Mononuclear cell (primary cell): Measurements from ENCODE around the gene RAB11FIP5. TPM values are rescaled to one million over a fixed set of nuclear protein-coding genes. Genes with fewer than 3 reads are reported as not detected.
"Not testable (repeated sequence)": the region's sequence is repeated elsewhere in the genome, so short reads cannot be mapped to it uniquely, and the experiment has no call there.

Source experiments
- H3K27me3 ChIP-seq: 2 replicates; pipeline ENCODE4 v1.6.0; 2011; ENCODE audit warnings: low read length, control low read depth; ENCODE audit not compliant: insufficient read depth
- H3K4me1 ChIP-seq: 2 replicates; pipeline ENCODE4 v1.5.1; 2011; ENCODE audit warnings: mild to moderate bottlenecking, low read length, control low read depth; ENCODE audit not compliant: insufficient read depth
- H3K4me3 ChIP-seq: 2 replicates; pipeline ENCODE4 v1.5.1; 2011; ENCODE audit warnings: mild to moderate bottlenecking, low read length, moderate library complexity
- H3K9me3 ChIP-seq: 2 replicates; pipeline ENCODE4 v1.5.1; 2011; ENCODE audit warnings: low read depth, mild to moderate bottlenecking, control low read depth, low read length
- total RNA-seq: library from RNA; depleted of rRNA; stranded (reverse); fragments of >200 nt; gene quantifications from one replicate; pipeline ENCODE4 v1.2.3, GENCODE V29; 2012

Gene RAB11FIP5
- 14.5 TPM for total RNA-seq

- H3K9me3 ChIP-seq: no peaks in the 10 kb centered on the region
- peaks cover 36% of the 10 kb centered on the region for H3K27me3 ChIP-seq
- H3K4me3 ChIP-seq: peak within 1 kb of the TSS; percentile 45
- peaks cover 15% of the 10 kb centered on the region for H3K4me1 ChIP-seq
Measured at GRCh38 chr2:73112913-73113854, at the start of gene RAB11FIP5. RAB11FIP5 (minus strand) TSS chr2:73112948; CDS start chr2:73112777, 171 bp downstream.

- Histone ChIP-seq H3K27me3 (peaks cover 16% of the 10 kb centered on the region), H3K9me3 (no peaks in the 10 kb centered on the region), H3K4me3 (no peak overlapping the region), H3K4me1 (no peaks in the 10 kb centered on the region)
Measured at GRCh38 chr2:73156539-73157124, 43.9 kb upstream of the RAB11FIP5 start.

GRCh38 chr2:73142937-73143336, 30.2 kb upstream of the RAB11FIP5 start:
- no peaks in the 10 kb centered on the region for H3K9me3 ChIP-seq
- no peaks in the 10 kb centered on the region for H3K4me1 ChIP-seq
- no peaks in the 10 kb centered on the region for H3K27me3 ChIP-seq
- H3K4me3 ChIP-seq: no peak overlapping the region

GRCh38 chr2:73141896-73142295, 29.1 kb upstream of the RAB11FIP5 start:
- Histone ChIP-seq H3K9me3 (no peaks in the 10 kb centered on the region), H3K27me3 (no peaks in the 10 kb centered on the region), H3K4me1 (no peaks in the 10 kb centered on the region), H3K4me3 (no peak overlapping the region)

GRCh38 chr2:73135236-73135635, 22.5 kb upstream of the RAB11FIP5 start:
- Histone ChIP-seq H3K4me1 (no peaks in the 10 kb centered on the region), H3K27me3 (no peaks in the 10 kb centered on the region), H3K4me3 (no peak overlapping the region), H3K9me3 (no peaks in the 10 kb centered on the region)

GRCh38 chr2:73134471-73134870, 21.7 kb upstream of the RAB11FIP5 start:
- Histone ChIP-seq H3K4me3 (no peak overlapping the region), H3K4me1 (no peaks in the 10 kb centered on the region), H3K9me3 (no peaks in the 10 kb centered on the region), H3K27me3 (peaks cover 2% of the 10 kb centered on the region)

- Histone ChIP-seq H3K9me3 (no peaks in the 10 kb centered on the region), H3K4me3 (no peak overlapping the region), H3K27me3 (peaks cover 3% of the 10 kb centered on the region)
Measured at GRCh38 chr2:73133566-73134197, 20.9 kb upstream of the RAB11FIP5 start.

GRCh38 chr2:73131807-73132206, 19.1 kb upstream of the RAB11FIP5 start:
- H3K4me3 ChIP-seq: no peak overlapping the region
- no peaks in the 10 kb centered on the region for H3K9me3 ChIP-seq
- no peaks in the 10 kb centered on the region for H3K4me1 ChIP-seq
- peaks cover 3% of the 10 kb centered on the region for H3K27me3 ChIP-seq

More at GRCh38 chr2:73133566-73134197, 20.9 kb upstream of the RAB11FIP5 start:
- no peaks in the 10 kb centered on the region for H3K4me1 ChIP-seq

GRCh38 chr2:73130790-73131189, 18.0 kb upstream of the RAB11FIP5 start:
- no peaks in the 10 kb centered on the region for H3K9me3 ChIP-seq
- H3K4me1 ChIP-seq: no peaks in the 10 kb centered on the region
- peaks cover 3% of the 10 kb centered on the region for H3K27me3 ChIP-seq
- H3K4me3 ChIP-seq: no peak overlapping the region

- no peak overlapping the region for H3K4me3 ChIP-seq
- H3K4me1 ChIP-seq: no peaks in the 10 kb centered on the region
- no peaks in the 10 kb centered on the region for H3K9me3 ChIP-seq
- peaks cover 3% of the 10 kb centered on the region for H3K27me3 ChIP-seq
Measured at GRCh38 chr2:73128841-73129535, 16.2 kb upstream of the RAB11FIP5 start.

- no peak overlapping the region for H3K4me3 ChIP-seq
- no peaks in the 10 kb centered on the region for H3K27me3 ChIP-seq
- H3K9me3 ChIP-seq: no peaks in the 10 kb centered on the region
- no peaks in the 10 kb centered on the region for H3K4me1 ChIP-seq
Measured at GRCh38 chr2:73122536-73122935, 9.8 kb upstream of the RAB11FIP5 start.

- not testable (repeated sequence) for H3K9me3 ChIP-seq, H3K27me3 ChIP-seq, H3K4me3 ChIP-seq, H3K4me1 ChIP-seq
Measured at GRCh38 chr2:73119611-73120239, 7.0 kb upstream of the RAB11FIP5 start.

- peaks cover under 1% of the 10 kb centered on the region for H3K4me1 ChIP-seq
- H3K4me3 ChIP-seq: no peak overlapping the region
- peaks cover 17% of the 10 kb centered on the region for H3K27me3 ChIP-seq
- no peaks in the 10 kb centered on the region for H3K9me3 ChIP-seq
Measured at GRCh38 chr2:73117441-73117840, 4.7 kb upstream of the RAB11FIP5 start.

- Histone ChIP-seq H3K9me3 (no peaks in the 10 kb centered on the region), H3K27me3 (peaks cover 24% of the 10 kb centered on the region), H3K4me1 (peaks cover 11% of the 10 kb centered on the region), H3K4me3 (no peak overlapping the region)
Measured at GRCh38 chr2:73116182-73116960, 3.6 kb upstream of the RAB11FIP5 start.
